Spleen (tissue), 11 donors: ENCODE data around the gene TKFC. TPM values are rescaled to one million over a fixed set of nuclear protein-coding genes. Genes with fewer than 3 reads are reported as not detected.
A peak's percentile ranks its signal among the peaks of the same experiment; 100 is the strongest.

Source experiments
- DNase-seq: peaks from one replicate; pipeline ENCODE4 v3.0.0-alpha.2; 2020
- H3K27ac ChIP-seq, 8 donors: fragments of 200-600 bp; sonication (generic) in 7 of 8; 1 replicate in 4 of 8; 2 replicates in 4 of 8; pipeline versions ENCODE4 v1.5.0 to v1.8.0; 2016 to 2021; ENCODE audit warnings: inconsistent platforms in 4 of 8, mild to moderate bottlenecking in 4 of 8, moderate library complexity in 1 of 8
- H3K27me3 ChIP-seq, 7 donors: fragments of 200-600 bp; sonication (generic) in 6 of 7; replicated peaks in 1 of 7; 1 replicate in 4 of 7; 2 replicates in 3 of 7; pipeline versions ENCODE4 v1.5.0 to v1.8.0; 2016 to 2021; ENCODE audit warnings: inconsistent platforms in 3 of 7, mild to moderate bottlenecking in 1 of 7
- H3K36me3 ChIP-seq, 6 donors: fragments of 200-600 bp; sonication (generic) in 5 of 6; 1 replicate in 4 of 6; 2 replicates in 2 of 6; pipeline versions ENCODE4 v1.5.0 to v1.8.0; 2016 to 2021; ENCODE audit warnings: inconsistent platforms in 2 of 6
- H3K4me1 ChIP-seq, 6 donors: fragments of 200-600 bp; sonication (generic) in 5 of 6; 1 replicate in 3 of 6; 2 replicates in 3 of 6; pipeline versions ENCODE4 v1.5.0 to v1.8.0; 2016 to 2021; ENCODE audit warnings: inconsistent platforms in 3 of 6
- H3K4me3 ChIP-seq, 8 donors: fragments of 200-600 bp; sonication (generic) in 7 of 8; 1 replicate in 4 of 8; 2 replicates in 4 of 8; pipeline versions ENCODE4 v1.5.0 to v1.8.0; 2016 to 2021; ENCODE audit warnings: inconsistent platforms in 4 of 8, mild to moderate bottlenecking in 4 of 8, moderate library complexity in 2 of 8
- H3K9me3 ChIP-seq, 8 donors: fragments of 200-600 bp; sonication (generic) in 7 of 8; 1 replicate in 4 of 8; 2 replicates in 4 of 8; pipeline versions ENCODE4 v1.5.0 to v1.8.0; 2016 to 2021; ENCODE audit warnings: inconsistent platforms in 4 of 8
- CTCF ChIP-seq, 11 experiments: fragments of 200-600 bp in 7 of 11; fragments of 450-650 bp in 4 of 11; sonication (generic) in 4 of 11; IDR thresholded peaks in 8 of 11; conservative IDR thresholded peaks in 3 of 11; 1 replicate in 7 of 11; 2 replicates in 4 of 11; pipeline versions ENCODE4 v1.4.0 to v1.8.0; 2016 to 2021; ENCODE audit warnings: antibody characterized with exemption in 11 of 11, inconsistent platforms in 4 of 11, mild to moderate bottlenecking in 1 of 11
- POLR2A ChIP-seq, 3 donors: fragments of 450-650 bp; IDR thresholded peaks; one replicate each; pipeline ENCODE4 v1.5.1; 2017; ENCODE audit warnings: antibody characterized with exemption in 3 of 3, mild to moderate bottlenecking in 1 of 3
- POLR2AphosphoS5 ChIP-seq, 3 donors: sonication (generic); formaldehyde crosslinking; IDR thresholded peaks; one replicate each; pipeline ENCODE4 v1.5.1; 2017; ENCODE audit warnings: antibody characterized with exemption in 3 of 3
- WGBS, 5 donors: extraction: QIAGEN DNeasy Blood & Tissue Kit in 3 of 5; methylation state at CpG; one replicate each; pipeline versions ENCODE4 v1.1.5 to v1.1.7; 2013 to 2018; 5-methylcytosine and 5-hydroxymethylcytosine counted together
- intact Hi-C: fragments of 100-400 bp; cut with DNase I; formaldehyde crosslinking; loops from one replicate; pipeline ENCODE4 v1.15.0; 2023; ENCODE audit warnings: low total_unique reads
- polyA plus RNA-seq, 3 donors: library from polyadenylated mRNA; stranded (reverse); fragments of 200-250 nt; gene quantifications; one replicate each; pipeline ENCODE4 v1.2.1, GENCODE V29; 2013
- total RNA-seq, 7 donors: library from RNA; depleted of rRNA in 3 of 7; stranded (reverse); fragments of >200 nt in 3 of 7; fragmentation: NEBNext Ultra II Directional in 4 of 7; extraction: Animal tissue kit (Norgen Biotek cat#: 25700) in 4 of 7; gene quantifications; one replicate each; pipeline versions ENCODE4 v1.1.0 to v1.2.1, GENCODE V29; 2016 to 2021
- donor health status: healthy with polysubstance abuse.
- donor health status: DM: no; HTN: no; CAD: no; lungs with moderate emphysema.
- donor health status: DM: no; HTN: no; CAD: no.
- donor health status: Bipolar disorder and iron deficiency.
- donor health status: healthy.
- donor health status: DM: no; HTN: no; CAD: no.
- donor health status: DM: yes; HTN: yes; CAD: no.

TKFC gene
- total and polyA plus RNA-seq, 10 donors: 30.6 to 61.5 (median 34.9) TPM

- H3K9me3 ChIP-seq: no peaks in the 10 kb centered on the region
- H3K4me1 ChIP-seq: peaks cover 13 to 85% (median 64%) of the 10 kb centered on the region in 6 donors
- WGBS, 5 donors: 60 to 72% (median 71%) methylated on average over 15 of the region's 15 CpGs
- DNase-seq: peak; percentile 85
- TF ChIP-seq POLR2A (IDR thresholded peaks at IDR 0.05) (no peak), CTCF (IDR thresholded peaks at IDR 0.05 in 8 of 11, conservative IDR thresholded peaks at IDR 0.05 in 3 of 11) (peak in 1 of 11 experiments; percentile 12), POLR2AphosphoS5 (IDR thresholded peaks at IDR 0.05) (peak; percentile 49 to 74 (median 68))
- H3K36me3 ChIP-seq: peaks cover 0 to 82% (median 58%) of the 10 kb centered on the region in 6 donors
- peak overlapping the region in 1 of 8 donors; percentile 63 for H3K4me3 ChIP-seq
- intact Hi-C loops: no loop called here
- no peaks in the 10 kb centered on the region for H3K27me3 ChIP-seq
- H3K27ac ChIP-seq: peak overlapping the region in 6 of 8 donors; percentile 43 to 100 (median 98)
Observed at GRCh38 chr11:61353131-61354067, 20.4 kb downstream of the TKFC start.

- H3K9me3 ChIP-seq: no peaks in the 10 kb centered on the region
- WGBS, 5 donors: 57 to 81% (median 78%) methylated on average over 2 of the region's 2 CpGs
- peak overlapping the region in 6 of 8 donors; percentile 43 to 100 (median 98) for H3K27ac ChIP-seq
- no peak for TF ChIP-seq CTCF (IDR thresholded peaks at IDR 0.05 in 8 of 11, conservative IDR thresholded peaks at IDR 0.05 in 3 of 11)
- DNase-seq: peak; percentile 13
- H3K27me3 ChIP-seq: no peaks in the 10 kb centered on the region
- H3K36me3 ChIP-seq: peaks cover 0 to 73% (median 50%) of the 10 kb centered on the region in 6 donors
- peak overlapping the region in 1 of 8 donors; percentile 63 for H3K4me3 ChIP-seq
- intact Hi-C loops: no loop called here
- H3K4me1 ChIP-seq: peaks cover 14 to 85% (median 65%) of the 10 kb centered on the region in 6 donors
Observed at GRCh38 chr11:61354208-61354607, 21.2 kb downstream of the TKFC start.

GRCh38 chr11:61356706-61357105 lies 23.7 kb downstream of the TKFC start:
- TF ChIP-seq CTCF (IDR thresholded peaks at IDR 0.05 in 8 of 11, conservative IDR thresholded peaks at IDR 0.05 in 3 of 11): no peak
- peak; percentile 6 to 65 (median 40) for TF ChIP-seq POLR2AphosphoS5 (IDR thresholded peaks at IDR 0.05)

More at GRCh38 chr11:61356706-61357105, 23.7 kb downstream of the TKFC start:
- H3K27me3 ChIP-seq: no peaks in the 10 kb centered on the region
- peaks cover 0 to 48% (median 29%) of the 10 kb centered on the region in 6 donors for H3K36me3 ChIP-seq
- peak; percentile 88 for DNase-seq
- intact Hi-C loops: no loop called here
- peak overlapping the region; percentile 43 to 100 (median 88) for H3K27ac ChIP-seq
- WGBS, 5 donors: 44 to 73% (median 61%) methylated on average over 3 to 4 of the region's 4 CpGs
- H3K4me3 ChIP-seq: peak overlapping the region in 5 of 8 donors; percentile 4 to 63 (median 25)
- H3K4me1 ChIP-seq: peaks cover 31 to 98% (median 80%) of the 10 kb centered on the region in 6 donors
- H3K9me3 ChIP-seq: no peaks in the 10 kb centered on the region
